Stomach (tissue), 9 donors: ENCODE data around the gene DCBLD1. TPM values are rescaled to one million over a fixed set of nuclear protein-coding genes. Genes with fewer than 3 reads are reported as not detected.
"Not testable (repeated sequence)": the region's sequence is repeated elsewhere in the genome, so short reads cannot be mapped to it uniquely, and the experiment has no call there.

Experiments used
- DNase-seq, 2 donors: peaks; one replicate each; pipeline versions ENCODE4 v3.0.0 to v3.0.0-alpha.2; 2013 to 2019
- H3K27ac ChIP-seq, 5 donors: fragments of 200-600 bp in 4 of 5; sonication (generic) in 4 of 5; one replicate each; pipeline ENCODE4 v1.5.1; 2013 to 2019; ENCODE audit warnings: mild to moderate bottlenecking in 1 of 5, moderate library complexity in 1 of 5
- H3K27me3 ChIP-seq, 3 donors: fragments of 200-600 bp; sonication (generic); one replicate each; pipeline ENCODE4 v1.5.1; 2017 to 2019; ENCODE audit warnings: mixed run types in 1 of 3
- H3K36me3 ChIP-seq, 4 donors: fragments of 200-600 bp; sonication (generic); 1 replicate in 3 of 4; 2 replicates in 1 of 4; pipeline ENCODE4 v1.5.1; 2016 to 2019
- H3K4me1 ChIP-seq, 4 donors: fragments of 200-600 bp; sonication (generic); one replicate each; pipeline ENCODE4 v1.5.1; 2016 to 2019
- H3K4me3 ChIP-seq, 4 donors: fragments of 200-600 bp; sonication (generic) in 3 of 4; one replicate each; pipeline ENCODE4 v1.5.1; 2016 to 2019; ENCODE audit warnings: mild to moderate bottlenecking in 1 of 4
- H3K9me3 ChIP-seq, 4 donors: fragments of 200-600 bp; sonication (generic); one replicate each; pipeline ENCODE4 v1.5.1; 2016 to 2019
- EP300 ChIP-seq: sonication (generic); formaldehyde crosslinking; IDR thresholded peaks from one replicate; pipeline ENCODE4 v1.6.1; 2017; ENCODE audit warnings: antibody characterized with exemption
- POLR2A ChIP-seq, 4 donors: fragments of 450-650 bp; IDR thresholded peaks; one replicate each; pipeline ENCODE4 v1.6.1; 2016; ENCODE audit warnings: antibody characterized with exemption in 4 of 4, control low read depth in 2 of 4, mild to moderate bottlenecking in 1 of 4, moderate library complexity in 1 of 4
- POLR2AphosphoS5 ChIP-seq, 3 donors: sonication (generic); formaldehyde crosslinking; IDR thresholded peaks; one replicate each; pipeline ENCODE4 v1.6.1; 2016; ENCODE audit warnings: antibody characterized with exemption in 3 of 3
- WGBS, 5 donors: extraction: QIAGEN DNeasy Blood & Tissue Kit in 3 of 5; methylation state at CpG; one replicate each; pipeline versions ENCODE4 v1.1.5 to v1.1.7; 2013 to 2018; 5-methylcytosine and 5-hydroxymethylcytosine counted together
- intact Hi-C: fragments of 100-400 bp; cut with DNase I; formaldehyde crosslinking; loops from one replicate; pipeline ENCODE4 v1.15.1; 2023; ENCODE audit warnings: low total_unique reads
- polyA plus RNA-seq, 3 donors: library from polyadenylated mRNA; stranded (reverse); fragments of 200-250 nt; gene quantifications; one replicate each; pipeline ENCODE4 v1.2.3, GENCODE V29; 2013
- total RNA-seq, 5 donors: library from RNA; depleted of rRNA; stranded (reverse); fragments of >200 nt; gene quantifications; one replicate each; pipeline versions ENCODE4 v1.1.0 to v1.2.3, GENCODE V29; 2014 to 2016
- TF ChIP-seq, protein P1 (sequence below), 7 experiments: fragments of 450-650 bp in 4 of 7; fragments of 200-600 bp in 3 of 7; sonication (generic) in 3 of 7; IDR thresholded peaks; one replicate each; pipeline ENCODE4 v1.5.1; 2016 to 2019; ENCODE audit warnings: antibody characterized with exemption in 7 of 7, control low read depth in 2 of 7, mild to moderate bottlenecking in 1 of 7
- donor health status: healthy with polysubstance abuse.
- donor health status: Bipolar disorder and iron deficiency.
- donor health status: healthy.

Gene DCBLD1
- total and polyA plus RNA-seq, 8 donors: 3.4 to 28.5 (median 9.1) TPM

DNA sequence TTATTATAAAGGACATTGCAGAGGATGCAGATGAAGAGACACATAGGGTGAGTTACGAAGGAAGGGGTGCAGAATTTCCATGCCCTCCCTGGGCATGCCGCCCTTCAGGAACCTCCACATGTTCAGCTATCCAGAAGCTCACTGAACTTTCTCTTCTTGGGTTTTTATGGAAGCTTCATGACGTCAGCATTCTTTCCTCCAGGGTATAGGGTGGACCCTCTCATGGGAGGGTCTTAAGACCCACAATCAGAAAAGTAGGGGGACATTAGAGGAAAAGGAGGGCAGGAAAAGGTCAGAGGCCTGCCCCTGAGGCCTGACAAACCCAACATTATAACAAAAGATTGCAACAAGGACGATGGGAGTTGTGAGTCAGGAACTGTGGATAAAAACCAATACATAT lies 14.6 kb upstream of the DCBLD1 start:
- Histone ChIP-seq H3K4me3 (no peak overlapping the region), H3K36me3 (no peaks in the 10 kb centered on the region), H3K9me3 (no peaks in the 10 kb centered on the region), H3K27ac (no peak overlapping the region), H3K27me3 (no peaks in the 10 kb centered on the region), H3K4me1 (peaks cover 0 to 5% (median 0%) of the 10 kb centered on the region in 4 donors)
- intact Hi-C loops: no loop called here
- no peak for DNase-seq
- 84 to 92% (median 89%) methylated on average over 4 of the region's 4 CpGs for WGBS, 5 donors
- TF ChIP-seq, protein P1, sequence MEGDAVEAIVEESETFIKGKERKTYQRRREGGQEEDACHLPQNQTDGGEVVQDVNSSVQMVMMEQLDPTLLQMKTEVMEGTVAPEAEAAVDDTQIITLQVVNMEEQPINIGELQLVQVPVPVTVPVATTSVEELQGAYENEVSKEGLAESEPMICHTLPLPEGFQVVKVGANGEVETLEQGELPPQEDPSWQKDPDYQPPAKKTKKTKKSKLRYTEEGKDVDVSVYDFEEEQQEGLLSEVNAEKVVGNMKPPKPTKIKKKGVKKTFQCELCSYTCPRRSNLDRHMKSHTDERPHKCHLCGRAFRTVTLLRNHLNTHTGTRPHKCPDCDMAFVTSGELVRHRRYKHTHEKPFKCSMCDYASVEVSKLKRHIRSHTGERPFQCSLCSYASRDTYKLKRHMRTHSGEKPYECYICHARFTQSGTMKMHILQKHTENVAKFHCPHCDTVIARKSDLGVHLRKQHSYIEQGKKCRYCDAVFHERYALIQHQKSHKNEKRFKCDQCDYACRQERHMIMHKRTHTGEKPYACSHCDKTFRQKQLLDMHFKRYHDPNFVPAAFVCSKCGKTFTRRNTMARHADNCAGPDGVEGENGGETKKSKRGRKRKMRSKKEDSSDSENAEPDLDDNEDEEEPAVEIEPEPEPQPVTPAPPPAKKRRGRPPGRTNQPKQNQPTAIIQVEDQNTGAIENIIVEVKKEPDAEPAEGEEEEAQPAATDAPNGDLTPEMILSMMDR (IDR thresholded peaks at IDR 0.05): no peak
- no peak for TF ChIP-seq POLR2AphosphoS5 (IDR thresholded peaks at IDR 0.05)
- TF ChIP-seq POLR2A (IDR thresholded peaks at IDR 0.05): no peak
- no peak for TF ChIP-seq EP300

DNA sequence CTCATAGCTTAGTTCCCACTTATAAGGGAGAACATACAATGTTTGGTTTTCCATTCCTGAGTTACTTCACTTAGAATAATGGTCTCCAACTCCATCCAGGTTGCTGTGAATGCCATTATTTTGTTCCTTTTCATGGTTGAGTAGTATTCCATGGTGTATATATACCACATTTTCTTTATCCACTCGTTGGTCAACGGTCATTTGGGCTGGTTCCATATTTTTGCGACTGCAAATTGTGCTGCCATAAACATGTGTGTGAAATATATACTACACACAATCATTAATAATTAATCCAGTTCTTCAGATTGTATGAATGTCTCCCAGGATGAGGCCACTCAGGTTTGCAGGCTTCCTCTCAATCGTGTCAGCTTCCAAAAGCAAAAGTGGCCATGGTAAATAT lies 13.9 kb upstream of the DCBLD1 start:
- H3K4me3 ChIP-seq, H3K36me3 ChIP-seq, H3K4me1 ChIP-seq, H3K27ac ChIP-seq, H3K9me3 ChIP-seq, intact Hi-C loops, DNase-seq, H3K27me3 ChIP-seq: not testable (repeated sequence)
- WGBS, 5 donors: 81 to 94% (median 92%) methylated on average over 4 of the region's 4 CpGs

DNA sequence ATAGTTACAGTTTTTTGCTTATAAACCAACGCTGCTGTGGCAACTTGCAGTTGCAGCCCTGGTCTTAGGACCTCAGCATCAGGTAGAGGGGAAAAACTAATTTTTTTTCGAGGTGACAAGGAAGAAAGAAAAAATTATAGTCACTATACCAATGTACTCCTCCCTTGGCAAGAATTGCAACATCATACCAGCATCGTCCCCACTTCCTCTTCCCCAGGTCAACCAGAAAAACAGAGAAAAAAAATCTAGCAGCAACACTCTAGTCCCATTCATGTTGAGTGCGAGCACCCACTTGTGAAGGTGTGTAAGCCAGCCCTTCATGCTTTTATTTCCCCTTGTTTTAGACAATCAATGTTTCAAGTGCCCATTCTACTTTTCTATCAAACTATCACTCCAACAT lies 13.1 kb upstream of the DCBLD1 start:
- no peak for DNase-seq
- H3K27ac ChIP-seq: no peak overlapping the region
- 67 to 78% (median 73%) methylated on average over 4 of the region's 4 CpGs for WGBS, 5 donors
- no peaks in the 10 kb centered on the region for H3K4me1 ChIP-seq
- H3K9me3 ChIP-seq: no peaks in the 10 kb centered on the region
- intact Hi-C loops: no loop called here
- no peak overlapping the region for H3K4me3 ChIP-seq
- TF ChIP-seq POLR2AphosphoS5 (IDR thresholded peaks at IDR 0.05) (no peak), EP300 (no peak), POLR2A (IDR thresholded peaks at IDR 0.05) (no peak)
- TF ChIP-seq, protein P1 (IDR thresholded peaks at IDR 0.05): no peak
- H3K27me3 ChIP-seq: no peaks in the 10 kb centered on the region
- no peaks in the 10 kb centered on the region for H3K36me3 ChIP-seq

DNA sequence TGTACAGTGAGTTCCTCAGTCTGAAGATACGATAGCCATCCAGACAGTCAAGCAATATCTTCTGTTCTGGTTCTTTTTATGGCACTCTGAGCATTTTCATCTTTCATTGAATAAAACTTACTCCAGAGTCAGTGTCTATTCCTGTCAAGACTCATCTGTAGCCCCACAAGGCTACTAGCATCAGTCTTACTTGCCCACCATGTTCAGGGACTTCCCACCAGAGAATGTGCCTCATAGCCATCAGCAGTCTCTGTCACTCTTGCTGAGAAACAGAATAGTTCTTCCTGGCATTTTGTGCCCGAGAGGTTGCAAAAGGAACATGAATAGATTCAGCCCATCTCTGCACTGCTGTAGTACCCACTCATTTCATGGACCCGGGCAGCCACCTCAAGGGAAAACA lies 12.7 kb upstream of the DCBLD1 start:
- TF ChIP-seq, protein P1 (IDR thresholded peaks at IDR 0.05): no peak
- TF ChIP-seq POLR2A (IDR thresholded peaks at IDR 0.05) (no peak), POLR2AphosphoS5 (IDR thresholded peaks at IDR 0.05) (no peak), EP300 (no peak)
- WGBS, 5 donors: 88 to 95% (median 90%) methylated on average over 3 of the region's 3 CpGs
- H3K9me3 ChIP-seq: no peaks in the 10 kb centered on the region
- no peaks in the 10 kb centered on the region for H3K36me3 ChIP-seq
- intact Hi-C loops: no loop called here
- H3K4me3 ChIP-seq: no peak overlapping the region
- H3K4me1 ChIP-seq: no peaks in the 10 kb centered on the region
- H3K27me3 ChIP-seq: no peaks in the 10 kb centered on the region
- no peak for DNase-seq
- no peak overlapping the region for H3K27ac ChIP-seq

DNA sequence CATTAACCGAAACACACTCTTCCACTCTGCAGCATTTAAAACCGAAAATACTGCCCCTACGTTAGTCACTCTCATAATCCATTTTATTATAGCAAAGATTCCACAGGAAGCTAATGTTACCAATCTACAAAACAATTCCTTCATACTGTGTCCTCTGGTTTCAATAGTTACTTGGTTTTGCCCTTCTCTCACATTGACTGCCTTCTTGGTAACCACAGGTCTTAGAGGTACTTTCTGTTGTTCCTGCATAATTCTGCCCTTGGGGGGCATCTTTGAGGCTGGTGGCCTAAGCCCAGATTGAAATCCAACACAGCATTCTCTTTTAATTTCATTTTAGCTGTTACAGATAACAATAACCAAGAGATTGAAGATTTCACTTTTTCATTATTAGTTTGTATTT lies 9.8 kb upstream of the DCBLD1 start:
- H3K4me1 ChIP-seq: no peaks in the 10 kb centered on the region
- no peak for DNase-seq
- intact Hi-C loops: no loop called here
- H3K36me3 ChIP-seq: no peaks in the 10 kb centered on the region
- no peak overlapping the region for H3K27ac ChIP-seq
- 91 to 97% (median 96%) methylated on average over 3 of the region's 3 CpGs for WGBS, 5 donors
- no peaks in the 10 kb centered on the region for H3K27me3 ChIP-seq
- no peaks in the 10 kb centered on the region for H3K9me3 ChIP-seq
- H3K4me3 ChIP-seq: no peak overlapping the region
- TF ChIP-seq POLR2AphosphoS5 (IDR thresholded peaks at IDR 0.05) (no peak), POLR2A (IDR thresholded peaks at IDR 0.05) (no peak)
